Right lobe of liver (tissue), 4 donors: ENCODE results near the gene PCDHA6.

Experiments used
- POLR2A ChIP-seq: fragments of 450-650 bp; IDR thresholded peaks from one replicate; pipeline ENCODE4 v1.6.1; 2017; ENCODE audit warnings: antibody characterized with exemption, mild to moderate bottlenecking
- TF ChIP-seq, protein P1 (sequence below), 4 donors: fragments of 200-600 bp in 3 of 4; fragments of 450-650 bp in 1 of 4; IDR thresholded peaks; one replicate each; pipeline versions ENCODE4 v1.5.1 to v1.8.0; 2016 to 2022; ENCODE audit warnings: antibody characterized with exemption in 4 of 4, mild to moderate bottlenecking in 2 of 4
- donor health status: DM: no; HTN: no; CAD: no.
- donor health status: DM: no; HTN: no; CAD: no.
- donor health status: DM: no; HTN: yes; CAD: no.

DNA sequence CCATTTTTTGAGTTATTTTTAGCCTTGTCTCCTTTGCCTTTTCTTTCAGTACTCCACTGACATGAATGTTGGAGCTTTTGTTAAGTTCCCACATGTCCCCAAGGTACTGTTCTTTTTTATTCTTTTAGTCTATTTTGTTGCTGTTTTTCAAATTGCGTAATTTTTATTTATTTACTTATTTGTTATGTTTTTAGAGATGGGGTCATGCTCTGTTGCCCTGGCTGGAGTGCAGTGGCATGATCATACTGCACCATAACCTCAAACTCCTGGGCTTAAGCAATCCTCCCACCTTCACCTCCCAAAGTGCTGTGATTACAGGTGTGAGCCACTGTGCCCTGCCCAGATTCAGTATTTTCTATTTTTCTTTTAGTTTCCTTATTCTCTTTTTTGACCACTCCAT is 47.2 kb upstream of the PCDHA6 start:
- TF ChIP-seq, protein P1, sequence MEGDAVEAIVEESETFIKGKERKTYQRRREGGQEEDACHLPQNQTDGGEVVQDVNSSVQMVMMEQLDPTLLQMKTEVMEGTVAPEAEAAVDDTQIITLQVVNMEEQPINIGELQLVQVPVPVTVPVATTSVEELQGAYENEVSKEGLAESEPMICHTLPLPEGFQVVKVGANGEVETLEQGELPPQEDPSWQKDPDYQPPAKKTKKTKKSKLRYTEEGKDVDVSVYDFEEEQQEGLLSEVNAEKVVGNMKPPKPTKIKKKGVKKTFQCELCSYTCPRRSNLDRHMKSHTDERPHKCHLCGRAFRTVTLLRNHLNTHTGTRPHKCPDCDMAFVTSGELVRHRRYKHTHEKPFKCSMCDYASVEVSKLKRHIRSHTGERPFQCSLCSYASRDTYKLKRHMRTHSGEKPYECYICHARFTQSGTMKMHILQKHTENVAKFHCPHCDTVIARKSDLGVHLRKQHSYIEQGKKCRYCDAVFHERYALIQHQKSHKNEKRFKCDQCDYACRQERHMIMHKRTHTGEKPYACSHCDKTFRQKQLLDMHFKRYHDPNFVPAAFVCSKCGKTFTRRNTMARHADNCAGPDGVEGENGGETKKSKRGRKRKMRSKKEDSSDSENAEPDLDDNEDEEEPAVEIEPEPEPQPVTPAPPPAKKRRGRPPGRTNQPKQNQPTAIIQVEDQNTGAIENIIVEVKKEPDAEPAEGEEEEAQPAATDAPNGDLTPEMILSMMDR (IDR thresholded peaks at IDR 0.05) = no peak
- no peak for TF ChIP-seq POLR2A
